K562 (cell line): ENCODE measurements around the gene TRAF5.

ENCODE experiments used
- FUS ChIP-seq: fragments of 200-400 bp; formaldehyde crosslinking; optimal IDR thresholded peaks from 2 replicates; pipeline ENCODE3; 2017; ENCODE audit warnings: low read depth, low read length
- SIN3B ChIP-seq: fragments of 450-650 bp; IDR thresholded peaks from 2 replicates; pipeline ENCODE4 v1.6.1; 2017; ENCODE audit warnings: low read depth, mild to moderate bottlenecking, moderate library complexity

GRCh38 chr1:211375949-211376348 lies 49.3 kb downstream of the TRAF5 start:
- TF ChIP-seq SIN3B (no peak), FUS (no peak)
